GM20000 (cell line): Measurements from ENCODE around the gene MAPT.

Experiments
- DNase-seq: peaks from one replicate; pipeline ENCODE4 v3.0.0; 2012; ENCODE audit warnings: low spot score
- TF ChIP-seq, protein P1 (sequence below): IDR thresholded peaks from 2 replicates; pipeline ENCODE4 v1.5.1; 2012; ENCODE audit warnings: mild to moderate bottlenecking, control low read depth; ENCODE audit errors: extremely low read depth, missing control alignments

The MAPT gene

DNA sequence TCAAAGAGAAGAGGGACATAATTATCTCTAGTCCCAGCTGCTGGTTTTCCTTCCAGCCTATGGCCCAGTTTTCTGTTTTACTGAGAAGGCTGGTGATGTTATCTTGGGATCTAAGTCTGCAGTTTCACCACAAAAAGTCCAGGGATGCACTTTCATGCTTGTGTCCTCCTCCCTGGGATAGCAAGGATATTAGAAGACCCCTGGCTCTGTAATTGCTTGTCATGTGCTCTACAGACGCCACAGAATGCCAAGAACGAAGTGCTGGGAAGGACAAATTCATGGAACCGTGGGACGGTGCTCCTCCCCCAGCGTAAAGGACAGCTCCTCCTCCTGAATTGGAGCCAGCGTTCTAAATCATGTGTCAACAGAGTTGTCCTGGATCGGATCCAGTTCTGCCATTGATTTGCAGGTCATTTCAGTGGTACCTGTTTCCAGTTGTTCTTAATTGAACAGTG lies 8.6 kb downstream of the MAPT start:
- TF ChIP-seq, protein P1, sequence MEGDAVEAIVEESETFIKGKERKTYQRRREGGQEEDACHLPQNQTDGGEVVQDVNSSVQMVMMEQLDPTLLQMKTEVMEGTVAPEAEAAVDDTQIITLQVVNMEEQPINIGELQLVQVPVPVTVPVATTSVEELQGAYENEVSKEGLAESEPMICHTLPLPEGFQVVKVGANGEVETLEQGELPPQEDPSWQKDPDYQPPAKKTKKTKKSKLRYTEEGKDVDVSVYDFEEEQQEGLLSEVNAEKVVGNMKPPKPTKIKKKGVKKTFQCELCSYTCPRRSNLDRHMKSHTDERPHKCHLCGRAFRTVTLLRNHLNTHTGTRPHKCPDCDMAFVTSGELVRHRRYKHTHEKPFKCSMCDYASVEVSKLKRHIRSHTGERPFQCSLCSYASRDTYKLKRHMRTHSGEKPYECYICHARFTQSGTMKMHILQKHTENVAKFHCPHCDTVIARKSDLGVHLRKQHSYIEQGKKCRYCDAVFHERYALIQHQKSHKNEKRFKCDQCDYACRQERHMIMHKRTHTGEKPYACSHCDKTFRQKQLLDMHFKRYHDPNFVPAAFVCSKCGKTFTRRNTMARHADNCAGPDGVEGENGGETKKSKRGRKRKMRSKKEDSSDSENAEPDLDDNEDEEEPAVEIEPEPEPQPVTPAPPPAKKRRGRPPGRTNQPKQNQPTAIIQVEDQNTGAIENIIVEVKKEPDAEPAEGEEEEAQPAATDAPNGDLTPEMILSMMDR = no peak
- no peak for DNase-seq

DNA sequence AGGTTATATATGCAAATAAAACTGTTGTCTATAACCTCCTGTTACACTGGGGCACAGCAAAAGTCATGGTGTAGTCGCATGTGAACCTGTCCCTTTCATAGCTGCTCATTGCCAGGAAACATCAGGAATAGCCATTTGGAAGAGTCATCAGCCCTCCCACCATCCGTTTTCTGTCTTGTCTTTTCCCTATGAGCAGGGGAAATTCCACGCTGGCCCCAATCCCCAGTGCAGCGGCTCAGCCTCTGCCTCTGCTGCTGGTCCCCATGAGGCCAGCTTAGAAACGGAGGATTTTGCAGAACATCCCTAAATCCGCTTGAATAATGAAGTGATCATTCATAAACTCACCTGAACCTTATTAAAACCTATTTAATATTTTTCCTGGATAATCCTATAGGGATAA lies 10.5 kb downstream of the MAPT start:
- DNase-seq = no peak

DNA sequence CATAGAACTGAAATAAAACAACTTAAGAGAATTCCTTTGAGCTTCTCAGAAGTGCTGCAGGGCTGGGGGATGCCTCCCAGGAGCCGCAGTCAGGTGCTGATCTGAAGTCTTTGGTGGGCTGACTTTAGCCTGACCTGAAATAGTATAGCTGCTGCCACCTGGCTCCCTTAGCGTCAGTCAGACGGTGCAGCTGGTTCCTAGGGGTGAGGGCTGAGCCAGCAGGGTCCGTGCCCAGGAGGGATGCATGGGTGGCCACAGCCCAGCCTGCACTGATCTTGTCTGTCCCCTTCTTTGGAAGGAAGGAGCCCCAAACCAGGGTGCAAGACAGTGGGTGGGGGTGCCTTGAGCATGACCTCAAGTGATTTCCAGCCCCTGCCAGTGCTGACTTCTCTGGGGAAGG lies 11.5 kb downstream of the MAPT start:
- DNase-seq = no peak

More for the DNA sequence above, 10.5 kb downstream of the MAPT start:
- TF ChIP-seq, protein P1 = no peak

DNA sequence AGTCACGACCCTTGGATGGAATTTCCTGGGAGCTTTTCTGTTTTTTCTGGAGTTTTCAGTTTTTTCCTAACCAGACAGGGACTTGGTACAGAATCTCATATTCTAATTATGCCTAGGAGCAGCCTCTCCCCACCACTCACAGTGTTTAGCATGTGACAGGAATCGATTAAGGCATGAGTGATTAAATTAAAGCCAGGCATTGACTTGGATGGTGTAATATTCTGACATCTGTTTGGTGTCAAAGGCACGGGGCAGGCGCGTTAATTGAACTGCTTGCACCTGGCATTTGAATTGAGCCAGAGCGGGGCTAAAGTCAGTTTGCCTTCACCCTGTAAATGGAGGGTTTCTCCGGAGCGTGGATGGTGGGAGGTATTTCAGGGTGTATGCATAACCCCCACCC lies 11.9 kb downstream of the MAPT start:
- no peak for DNase-seq
- TF ChIP-seq, protein P1 = no peak

More for the DNA sequence above, 11.5 kb downstream of the MAPT start:
- TF ChIP-seq, protein P1 = no peak

DNA sequence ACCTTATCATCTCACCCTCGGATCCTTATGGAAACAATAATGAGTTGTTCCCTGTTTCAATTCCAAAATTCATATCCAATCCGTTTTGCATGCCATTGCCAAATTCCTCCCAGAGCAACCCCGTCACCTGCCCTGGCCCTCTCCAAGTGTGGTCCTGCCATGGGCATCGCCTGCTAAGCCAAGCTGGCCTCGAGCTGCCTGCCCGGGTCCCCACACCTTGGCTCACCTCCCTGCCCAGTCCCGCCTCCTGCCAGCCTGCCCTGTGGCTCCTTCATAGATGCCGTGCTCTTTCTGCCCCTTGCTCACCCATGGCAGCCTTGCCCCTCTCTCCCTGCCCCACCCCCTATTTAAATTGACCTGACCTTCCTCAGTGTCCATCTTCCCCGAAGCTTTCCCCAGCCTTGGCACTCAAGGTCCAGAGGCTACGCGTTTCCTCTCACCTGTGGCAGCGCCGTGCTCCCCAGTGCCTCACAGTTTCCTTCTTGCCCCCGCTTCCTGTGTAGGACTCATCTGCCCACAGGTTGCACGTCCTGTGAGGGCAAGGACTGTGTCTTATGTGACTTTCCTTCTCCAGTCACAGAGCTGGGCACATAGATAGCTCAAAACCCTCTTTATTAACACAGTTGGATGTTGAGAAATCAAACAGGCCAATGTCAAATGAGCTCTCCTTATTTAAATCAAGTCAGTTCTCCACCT lies 12.7 kb downstream of the MAPT start:
- DNase-seq = no peak
- TF ChIP-seq, protein P1 = no peak

DNA sequence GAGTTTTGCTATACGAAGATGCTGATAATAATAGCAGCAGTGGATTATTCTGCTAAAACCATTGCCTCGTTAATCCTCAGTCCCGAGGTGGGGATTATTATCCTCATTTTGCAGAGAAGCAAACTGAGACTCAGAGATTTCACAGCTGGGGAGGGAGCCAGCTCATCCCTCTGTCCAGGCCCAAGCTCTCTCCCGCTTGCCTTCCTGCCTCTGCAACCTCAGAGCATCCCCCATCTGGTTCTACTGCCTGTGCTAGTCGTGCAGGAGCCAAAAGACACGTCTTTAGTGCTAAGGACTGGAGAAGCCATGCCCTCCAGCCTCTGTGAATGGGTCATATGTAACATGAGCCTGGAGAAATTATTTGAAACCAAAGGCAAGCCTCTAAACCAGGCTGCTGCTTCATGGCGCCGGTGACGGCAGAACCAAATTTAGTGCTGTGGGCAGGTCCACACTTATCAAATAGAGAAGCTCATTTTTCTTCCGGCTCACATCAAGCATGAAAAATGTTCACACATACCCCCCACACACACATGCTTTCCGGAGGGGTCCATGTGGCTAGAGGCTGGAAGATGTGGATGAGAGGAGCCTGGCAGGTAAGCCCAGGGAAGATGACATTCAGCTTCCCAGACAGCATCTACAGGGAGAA lies 13.5 kb downstream of the MAPT start:
- no peak for DNase-seq
- TF ChIP-seq, protein P1 = no peak

DNA sequence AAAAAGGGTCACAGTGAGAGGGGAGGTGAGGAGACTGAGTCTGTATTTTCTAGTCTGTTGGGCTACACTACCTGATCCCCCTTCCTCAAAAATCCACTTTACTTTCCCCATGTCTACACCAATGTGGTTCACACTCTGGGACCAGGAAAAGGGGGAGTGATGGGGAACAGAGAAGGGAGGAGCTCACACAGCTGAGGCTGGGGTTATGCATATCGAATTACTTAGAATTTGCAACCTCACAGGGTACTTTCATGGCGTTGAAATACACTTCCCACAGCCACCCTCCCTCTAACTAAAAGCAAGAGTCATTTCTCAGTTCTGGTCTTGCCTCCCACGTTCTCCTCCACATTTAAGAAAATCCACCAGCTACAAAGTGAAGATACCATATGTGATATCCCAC lies 14.1 kb downstream of the MAPT start:
- DNase-seq = no peak

More for the DNA sequence above, 14.1 kb downstream of the MAPT start:
- TF ChIP-seq, protein P1 = no peak
